Measurements from ENCODE around the gene PRG3.

DNA sequence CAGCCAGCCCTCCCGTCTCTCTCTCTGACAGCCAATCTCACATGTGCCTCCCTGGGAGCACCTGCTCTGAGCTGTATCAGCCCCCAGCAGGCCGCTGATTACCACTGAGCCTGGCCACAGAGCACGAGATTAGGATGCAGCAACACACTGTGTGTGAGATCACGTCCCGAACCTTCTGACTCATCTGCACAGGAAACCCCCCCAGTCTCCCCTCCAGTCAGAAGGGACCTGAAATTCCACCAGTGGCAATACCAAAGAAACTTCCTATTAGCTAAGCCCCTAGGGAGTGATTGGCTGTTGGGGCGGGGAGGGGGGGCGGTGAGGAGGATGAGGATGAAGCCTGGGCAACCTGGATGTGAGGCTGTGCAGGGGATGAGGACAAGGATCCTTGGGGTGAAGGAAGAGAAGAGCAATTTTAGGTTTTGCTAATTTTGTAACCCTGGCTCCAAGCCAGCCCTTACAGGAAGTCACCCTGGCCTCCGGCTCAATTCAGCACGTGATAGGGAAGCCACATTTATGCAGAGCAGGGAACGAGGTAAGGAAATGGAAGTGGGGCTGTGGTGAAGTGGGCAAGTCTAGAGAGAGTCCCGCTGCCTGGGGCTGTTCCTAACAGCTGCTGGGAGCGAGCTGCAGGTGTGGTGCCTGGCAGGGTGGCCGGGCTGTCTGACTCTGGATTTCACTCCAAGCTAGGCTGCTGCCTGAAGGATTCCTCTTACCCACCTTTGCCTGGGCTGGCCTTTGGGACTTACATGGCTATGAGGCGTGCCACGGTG is 44.0 kb upstream of the PRG3 start:
- TF ChIP-seq, protein P1, sequence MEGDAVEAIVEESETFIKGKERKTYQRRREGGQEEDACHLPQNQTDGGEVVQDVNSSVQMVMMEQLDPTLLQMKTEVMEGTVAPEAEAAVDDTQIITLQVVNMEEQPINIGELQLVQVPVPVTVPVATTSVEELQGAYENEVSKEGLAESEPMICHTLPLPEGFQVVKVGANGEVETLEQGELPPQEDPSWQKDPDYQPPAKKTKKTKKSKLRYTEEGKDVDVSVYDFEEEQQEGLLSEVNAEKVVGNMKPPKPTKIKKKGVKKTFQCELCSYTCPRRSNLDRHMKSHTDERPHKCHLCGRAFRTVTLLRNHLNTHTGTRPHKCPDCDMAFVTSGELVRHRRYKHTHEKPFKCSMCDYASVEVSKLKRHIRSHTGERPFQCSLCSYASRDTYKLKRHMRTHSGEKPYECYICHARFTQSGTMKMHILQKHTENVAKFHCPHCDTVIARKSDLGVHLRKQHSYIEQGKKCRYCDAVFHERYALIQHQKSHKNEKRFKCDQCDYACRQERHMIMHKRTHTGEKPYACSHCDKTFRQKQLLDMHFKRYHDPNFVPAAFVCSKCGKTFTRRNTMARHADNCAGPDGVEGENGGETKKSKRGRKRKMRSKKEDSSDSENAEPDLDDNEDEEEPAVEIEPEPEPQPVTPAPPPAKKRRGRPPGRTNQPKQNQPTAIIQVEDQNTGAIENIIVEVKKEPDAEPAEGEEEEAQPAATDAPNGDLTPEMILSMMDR (IDR thresholded peaks at IDR 0.05), result no peak
- no peak for TF ChIP-seq POLR2A (IDR thresholded peaks at IDR 0.05)

Measured in right lobe of liver (tissue), 4 donors.